ENCODE results near the gene UBA6.

Gene UBA6

DNA sequence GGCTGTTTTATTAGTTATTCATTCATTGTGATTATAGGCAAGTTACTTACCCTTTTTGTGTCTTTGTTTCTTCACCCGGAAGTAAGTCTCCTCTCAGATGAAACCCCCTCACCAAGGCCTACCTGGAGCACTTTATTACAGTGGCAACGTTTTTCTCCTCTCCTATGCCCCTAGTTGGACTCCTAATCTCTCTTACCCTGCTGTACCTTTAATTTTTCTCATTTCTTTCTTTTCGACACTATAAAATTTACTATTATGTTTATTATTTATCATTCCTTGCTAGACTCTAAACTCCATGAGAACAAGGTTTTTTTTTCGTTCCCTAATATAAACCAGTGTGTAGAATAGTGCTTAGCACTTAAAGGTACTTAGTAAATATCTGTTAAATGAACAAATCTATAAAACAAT is 124.9 kb downstream of the UBA6 start:
- no peak for DNase-seq (ENCODE audit: low read depth)

DNA sequence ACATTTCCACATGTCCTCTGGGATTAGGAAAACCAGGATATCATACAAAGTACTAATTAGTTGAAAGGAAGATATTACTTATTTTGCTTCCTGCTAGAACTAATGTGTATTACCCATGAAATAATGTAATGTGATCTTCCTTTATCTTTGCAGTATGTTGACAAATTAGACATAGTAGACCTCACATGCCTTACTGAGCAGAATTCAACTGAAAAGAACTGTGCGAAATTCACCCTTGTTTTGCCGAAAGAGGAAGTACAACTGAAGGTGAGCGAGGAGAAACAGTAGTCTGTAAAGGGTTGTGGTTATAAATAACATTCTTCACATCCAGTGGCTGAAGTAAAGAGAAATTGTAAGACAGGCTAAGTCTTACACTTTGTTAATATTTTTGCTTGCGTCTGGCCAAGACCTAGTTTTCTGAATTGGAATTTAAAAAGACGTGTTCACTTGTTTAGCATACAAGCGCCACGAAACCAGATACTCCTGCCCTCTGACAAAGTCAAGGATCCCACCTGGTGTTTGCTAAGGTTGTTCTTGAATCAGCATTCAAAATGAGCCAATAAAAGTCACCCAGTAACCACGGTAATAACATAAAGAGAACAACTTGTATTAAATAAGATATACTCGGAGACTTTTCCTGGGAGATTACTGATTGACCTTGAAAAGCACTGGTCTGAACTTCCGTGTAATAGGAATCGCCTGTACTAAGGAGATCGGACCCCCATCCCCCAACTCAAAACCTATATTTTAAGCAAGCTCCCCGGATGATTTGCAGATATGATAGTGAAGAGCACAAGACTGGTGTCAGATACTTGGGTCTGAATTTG is 125.5 kb downstream of the UBA6 start:
- DNase-seq (ENCODE audit: low read depth) = no peak

DNA sequence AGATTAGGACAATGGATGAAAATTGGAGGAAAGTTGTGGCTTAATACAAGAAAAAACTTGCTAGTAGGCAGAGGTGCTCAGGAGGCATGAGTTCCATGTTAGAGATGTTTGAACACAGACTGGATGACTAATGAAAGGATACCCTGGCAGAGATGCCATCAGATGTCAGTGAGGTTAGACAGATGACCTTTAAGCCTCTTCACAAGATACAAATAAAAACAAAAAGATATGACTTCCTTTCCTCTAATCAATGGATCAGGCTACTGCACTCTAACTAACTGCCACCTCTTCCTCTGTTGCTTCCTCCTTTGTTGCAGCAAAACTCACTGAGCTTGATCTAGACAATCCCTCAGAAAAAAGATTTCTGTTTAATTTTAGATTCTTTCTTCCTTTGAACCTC is 127.8 kb downstream of the UBA6 start:
- DNase-seq (ENCODE audit: low read depth) = no peak

DNA sequence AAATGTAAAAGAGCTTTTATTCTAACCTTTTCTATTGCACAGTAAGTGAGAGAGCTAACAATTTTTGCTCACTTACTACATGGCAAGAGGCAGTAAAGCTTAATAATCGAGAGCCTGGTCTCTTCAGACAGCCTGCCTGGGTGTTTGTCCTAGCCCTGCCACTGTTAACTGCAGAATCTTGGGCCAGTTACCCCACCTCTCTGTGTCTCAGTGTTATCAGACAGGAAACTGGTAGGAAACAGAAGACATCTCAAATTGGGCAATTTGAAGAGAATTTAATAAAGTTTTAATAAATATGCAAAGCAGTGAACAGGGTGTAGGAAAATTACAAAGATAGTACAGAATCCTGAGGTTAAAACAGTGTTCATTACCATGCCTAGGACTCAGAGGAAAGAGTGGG is 129.0 kb downstream of the UBA6 start:
- no peak for DNase-seq (ENCODE audit: low read depth)

DNA sequence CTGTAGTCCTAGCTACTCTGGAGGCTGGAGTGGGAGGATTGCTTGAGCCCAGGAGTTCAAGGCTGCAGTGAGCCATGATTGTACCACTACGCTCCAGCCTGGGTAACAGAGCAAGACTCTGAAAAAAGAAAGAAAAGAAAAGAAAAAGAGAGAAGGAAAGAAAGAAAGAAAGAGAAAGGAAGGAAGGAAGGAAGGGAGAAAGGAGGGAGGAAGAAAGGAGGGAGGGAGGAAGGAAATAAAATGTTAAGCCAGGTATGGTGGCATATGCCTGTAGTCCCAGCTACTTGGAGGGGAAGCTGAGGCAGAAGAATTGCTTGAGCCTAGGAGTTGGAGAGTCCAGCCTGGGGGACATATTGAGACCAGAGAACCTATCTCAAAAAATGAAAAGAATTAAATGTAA is 130.4 kb downstream of the UBA6 start:
- no peak for DNase-seq (ENCODE audit: low read depth)

DNA sequence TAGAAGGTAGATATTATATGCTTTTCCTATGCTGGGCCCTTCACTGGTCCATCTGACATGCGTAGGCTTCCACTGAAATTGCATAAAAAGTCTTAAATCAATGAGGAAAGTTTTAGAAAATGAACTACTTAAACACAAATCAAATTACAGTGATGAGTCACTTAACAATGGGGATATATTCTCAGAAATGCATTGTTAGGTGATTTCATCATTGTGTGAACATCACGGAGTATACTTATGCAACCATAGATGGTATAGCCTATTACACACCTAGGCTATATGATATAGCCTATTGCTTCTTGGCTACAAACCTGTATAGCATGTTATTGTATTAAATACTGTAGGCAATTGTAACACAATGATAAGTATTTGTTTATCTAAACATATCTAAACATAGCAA is 132.1 kb downstream of the UBA6 start:
- DNase-seq (ENCODE audit: low read depth) = no peak

DNA sequence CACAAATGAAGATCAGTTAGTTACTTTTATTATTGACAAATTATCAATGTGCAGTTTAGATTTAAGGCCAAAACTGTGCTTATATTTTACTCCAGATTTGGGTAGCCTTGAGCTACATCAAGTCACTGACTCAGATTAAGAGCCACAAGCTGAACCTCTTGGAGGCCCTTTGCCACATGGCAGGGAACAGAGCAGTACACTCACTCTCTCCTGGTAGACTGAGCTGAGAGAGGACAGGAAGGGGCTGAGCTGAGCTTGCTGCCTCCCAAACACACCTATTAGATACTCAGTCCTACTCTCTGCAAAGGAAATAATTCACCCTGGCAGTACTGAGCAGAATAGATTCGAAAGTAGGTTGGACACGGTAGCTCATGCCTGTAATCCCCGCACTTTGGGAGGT is 134.6 kb downstream of the UBA6 start:
- no peak for DNase-seq (ENCODE audit: low read depth)

DNA sequence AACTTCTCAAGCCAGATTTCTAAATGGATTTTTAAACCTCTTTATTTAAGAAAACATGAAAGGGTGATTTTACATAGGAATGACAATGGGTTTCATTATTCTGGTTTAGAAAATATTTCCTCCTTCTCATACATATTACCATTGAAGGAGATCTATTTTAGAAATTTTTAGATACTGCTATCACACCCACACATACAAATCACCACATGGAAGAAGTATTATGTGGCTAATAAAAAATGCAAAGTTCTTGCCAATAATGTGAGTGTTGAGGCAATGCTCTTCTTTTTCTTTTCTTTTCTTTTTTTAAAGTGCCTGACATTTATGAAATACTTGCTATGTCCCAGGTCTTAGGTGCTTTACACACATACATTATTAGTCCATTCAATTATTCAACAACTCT is 135.7 kb downstream of the UBA6 start:
- DNase-seq (ENCODE audit: low read depth) = no peak
